ENCODE measurements around the gene MCHR1. TPM values are rescaled to one million over a fixed set of nuclear protein-coding genes. Genes with fewer than 3 reads are reported as not detected.
A peak's percentile ranks its signal among the peaks of the same experiment; 100 is the strongest.

MCHR1 gene
- total and polyA plus RNA-seq, 9 of the 15 experiments (the other 6 are each of a cell fraction or from before 2014, with no cell fraction given): 0.03 to 0.50 TPM; not detected in 7

DNA sequence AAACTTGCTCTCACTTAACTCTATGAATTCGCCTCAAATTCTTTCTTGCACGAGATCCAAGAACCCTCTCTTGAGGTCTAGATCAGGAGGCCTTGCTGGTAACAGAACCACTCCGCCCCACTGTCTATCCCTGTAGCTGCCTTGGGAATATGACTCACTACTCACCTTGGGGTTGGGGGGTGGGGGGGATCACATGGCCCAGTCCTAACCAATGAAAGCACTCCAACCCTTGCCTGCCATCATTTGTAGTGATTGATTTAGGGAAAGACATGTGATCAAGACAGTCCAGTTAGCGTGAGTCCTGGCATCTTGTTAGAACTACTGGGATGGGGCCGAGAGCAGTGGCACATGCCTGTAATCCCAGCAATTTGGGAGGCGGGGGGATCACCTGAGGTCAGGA lies 38.0 kb upstream of the MCHR1 start:
- Histone ChIP-seq H3K27ac (ENCODE audit: extremely low read depth, low read depth, low read length) (no peak overlapping the region), H2AFZ (ENCODE audit: low read depth, low read length) (peak overlapping the region; percentile 48; the same call in 1 of the 2 replicates), H3K9me3 (replicated peaks; ENCODE audit: control insufficient read depth, insufficient read depth, low read depth, low read length) (no peaks in the 10 kb centered on the region), H3K9me1 (ENCODE audit: control insufficient read depth, insufficient read depth, low read length) (no peaks in the 10 kb centered on the region), H4K20me1 (replicated peaks; ENCODE audit: control insufficient read depth, insufficient read depth, low read length) (no peaks in the 10 kb centered on the region), H3K27me3 (ENCODE audit: control insufficient read depth in 2 of 2, insufficient read depth in 2 of 2, low read length in 2 of 2) (no peaks in the 10 kb centered on the region), H3K4me2 (ENCODE audit: insufficient read depth, low read length) (no peak overlapping the region), H3K9ac (ENCODE audit: insufficient read depth in 1 of 2, low read depth in 2 of 2, low read length in 2 of 2) (no peak overlapping the region), H3K79me2 (ENCODE audit: control insufficient read depth, insufficient read depth, low read length) (peaks cover 2% of the 10 kb centered on the region; the same call in 1 of the 3 replicates), H3K4me3 (no peak overlapping the region), H3K36me3 (ENCODE audit: control insufficient read depth, insufficient read depth, low read length) (no peaks in the 10 kb centered on the region), H3K4me1 (replicated peaks in 1 of 2; ENCODE audit: control insufficient read depth in 2 of 2, insufficient read depth in 2 of 2, low read length in 2 of 2) (peaks cover 8 to 17% of the 10 kb centered on the region in 2 experiments; a peak in 4 of 5 replicates)
- 31% methylated on average over 5 of the region's 6 CpGs for WGBS (ENCODE audit: insufficient coverage, low coverage, missing lambda C conversion rate)
- DNase-seq (ENCODE audit: extremely low read depth in 1 of 4, low spot score in 3 of 4) (peak; percentile 73 to 76 (median 75)), FAIRE-seq (peak; percentile 77), ATAC-seq (peak; percentile 27)
- CTCF ChIA-PET (ENCODE audit: low intra/inter-chr PET ratio): no interaction called here
- in situ Hi-C loops (cut with MboI) (loop anchor here (5.0 to 10.0 kb wide), 3 partner anchors 86 to 206 kb away; no protein-coding TSS in a partner anchor), intact Hi-C loops (cut with micrococcal nuclease) (no loop called here)
- BruUV-seq (replicated peaks): no TSS peak
- POLR2A ChIA-PET: interaction anchor here (0.8 kb wide), 1 partner anchor 10 kb away, joined by 4 read pairs; no protein-coding TSS in a partner anchor
- TF ChIP-seq RAD51 (IDR thresholded peaks at IDR 0.05; ENCODE audit: borderline replicate concordance, low read depth) (peak; percentile 89), JUND (IDR thresholded peaks at IDR 0.05; ENCODE audit: borderline replicate concordance, low read depth, low read length) (peak; percentile 92), JUND (tag; IDR thresholded peaks at IDR 0.05; ENCODE audit: borderline replicate concordance, low read depth, low read length) (peak; percentile 65; the same call in 1 of the 3 replicates), SMARCA4 (IDR thresholded peaks at IDR 0.05) (0 out of 2 replicates have a peak, but pooled peaks have one; percentile 23), JUN (IDR thresholded peaks at IDR 0.05; ENCODE audit: borderline replicate concordance, low read depth, low read length) (peak; percentile 82), JUN (CRISPR knock-in tag; IDR thresholded peaks at IDR 0.05; ENCODE audit: borderline replicate concordance) (no peak), ZNF589 (CRISPR knock-in tag; IDR thresholded peaks at IDR 0.05; ENCODE audit: low read depth) (no peak), ATF3 (IDR thresholded peaks at IDR 0.05) (peak; percentile 87), ATF3 (CRISPR knock-in tag; conservative IDR thresholded peaks at IDR 0.05) (no peak), NR1H2 (CRISPR knock-in tag; IDR thresholded peaks at IDR 0.05) (no peak), NEUROD1 (IDR thresholded peaks at IDR 0.05; ENCODE audit: borderline replicate concordance, low read depth, low read length, partially characterized antibody) (no peak), FOSL1 (tag; conservative IDR thresholded peaks at IDR 0.05) (peak; percentile 86), ERF (CRISPR knock-in tag; IDR thresholded peaks at IDR 0.05) (no peak), DPF2 (IDR thresholded peaks at IDR 0.05) (0 out of 2 replicates have a peak, but pooled peaks have one; percentile 23), USF2 (CRISPR knock-in tag; IDR thresholded peaks at IDR 0.05) (peak; percentile 84)
- TF ChIP-seq, protein P1, sequence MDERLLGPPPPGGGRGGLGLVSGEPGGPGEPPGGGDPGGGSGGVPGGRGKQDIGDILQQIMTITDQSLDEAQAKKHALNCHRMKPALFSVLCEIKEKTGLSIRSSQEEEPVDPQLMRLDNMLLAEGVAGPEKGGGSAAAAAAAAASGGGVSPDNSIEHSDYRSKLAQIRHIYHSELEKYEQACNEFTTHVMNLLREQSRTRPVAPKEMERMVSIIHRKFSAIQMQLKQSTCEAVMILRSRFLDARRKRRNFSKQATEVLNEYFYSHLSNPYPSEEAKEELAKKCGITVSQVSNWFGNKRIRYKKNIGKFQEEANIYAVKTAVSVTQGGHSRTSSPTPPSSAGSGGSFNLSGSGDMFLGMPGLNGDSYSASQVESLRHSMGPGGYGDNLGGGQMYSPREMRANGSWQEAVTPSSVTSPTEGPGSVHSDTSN (CRISPR knock-in tag; IDR thresholded peaks at IDR 0.05; ENCODE audit: low read depth): no peak
- TF ChIP-seq, protein P1 (tag; conservative IDR thresholded peaks at IDR 0.05; ENCODE audit: low read depth): peak; percentile 84

Data from K562 (cell line).